GM19468 (cell line): ENCODE measurements around the gene PLEKHM1.

Experiments
- ATAC-seq: cut with Tn5 transposase; IDR thresholded peaks from one replicate; pipeline ENCODE4 v1.9.1; 2021; ENCODE audit warnings: mild to moderate bottlenecking, moderate library complexity, moderate number of reproducible peaks; ENCODE audit not compliant: unreplicated experiment; ENCODE audit errors: extremely low read depth

PLEKHM1 gene

GRCh38 chr17:45429339-45430005 lies 61.0 kb downstream of the PLEKHM1 start:
- ATAC-seq, result no peak

DNA sequence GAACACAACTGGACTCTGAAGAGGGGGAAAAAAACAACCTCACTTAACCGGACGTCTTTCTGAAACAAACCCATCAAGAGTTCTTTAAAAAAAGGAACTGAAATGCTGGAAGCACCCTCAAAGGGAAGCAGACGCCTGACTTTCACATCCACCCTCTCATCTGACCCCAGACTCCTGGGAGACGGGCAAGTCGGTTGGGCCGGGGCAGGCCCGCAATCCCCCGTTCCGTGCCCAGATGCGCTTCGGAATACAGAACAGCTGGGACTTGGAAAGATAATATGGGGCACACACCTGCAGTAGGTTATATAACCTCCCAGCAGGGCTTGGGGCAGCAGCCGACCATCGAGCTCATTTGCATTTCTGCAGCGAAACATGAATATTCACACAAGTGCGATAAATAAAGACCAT lies 61.6 kb downstream of the PLEKHM1 start:
- no peak for ATAC-seq

GRCh38 chr17:45428050-45428617 lies 62.4 kb downstream of the PLEKHM1 start:
- peak; percentile 63 for ATAC-seq

GRCh38 chr17:45427181-45427835 lies 63.2 kb downstream of the PLEKHM1 start:
- ATAC-seq, result no peak

GRCh38 chr17:45426561-45426960 lies 64.0 kb downstream of the PLEKHM1 start:
- no peak for ATAC-seq

GRCh38 chr17:45425984-45426413 lies 64.5 kb downstream of the PLEKHM1 start:
- no peak for ATAC-seq

- ATAC-seq, result no peak
Observed at GRCh38 chr17:45425125-45425983, 65.2 kb downstream of the PLEKHM1 start.

GRCh38 chr17:45424769-45425124 lies 65.8 kb downstream of the PLEKHM1 start:
- no peak for ATAC-seq

DNA sequence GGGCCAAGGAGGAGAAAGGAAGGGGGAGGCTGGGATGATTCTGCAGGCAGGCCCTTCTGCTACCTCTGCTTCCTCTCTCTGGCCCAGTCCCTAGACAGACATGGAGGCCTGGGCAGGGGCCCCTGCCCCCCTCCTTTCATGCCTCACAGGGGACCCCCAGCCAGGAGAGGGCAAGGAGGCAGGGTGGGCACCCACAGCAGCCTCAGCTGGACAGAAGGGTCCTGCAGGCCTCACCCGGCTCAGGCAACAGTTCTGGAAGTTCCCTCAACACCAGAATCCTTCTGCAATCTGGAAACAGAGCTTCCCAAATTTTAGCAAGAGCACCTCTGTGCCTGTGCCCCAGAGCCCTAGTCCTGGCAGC lies 66.6 kb downstream of the PLEKHM1 start:
- no peak for ATAC-seq

- ATAC-seq, result no peak
Observed at GRCh38 chr17:45423304-45423974, 67.1 kb downstream of the PLEKHM1 start.

GRCh38 chr17:45414990-45415881 lies 75.3 kb downstream of the PLEKHM1 start:
- no peak for ATAC-seq

- no peak for ATAC-seq
Observed at GRCh38 chr17:45413498-45413923, 77.0 kb downstream of the PLEKHM1 start.

GRCh38 chr17:45411348-45412105 lies 79.0 kb downstream of the PLEKHM1 start:
- ATAC-seq, result no peak

GRCh38 chr17:45410144-45411091 lies 80.1 kb downstream of the PLEKHM1 start:
- no peak for ATAC-seq

DNA sequence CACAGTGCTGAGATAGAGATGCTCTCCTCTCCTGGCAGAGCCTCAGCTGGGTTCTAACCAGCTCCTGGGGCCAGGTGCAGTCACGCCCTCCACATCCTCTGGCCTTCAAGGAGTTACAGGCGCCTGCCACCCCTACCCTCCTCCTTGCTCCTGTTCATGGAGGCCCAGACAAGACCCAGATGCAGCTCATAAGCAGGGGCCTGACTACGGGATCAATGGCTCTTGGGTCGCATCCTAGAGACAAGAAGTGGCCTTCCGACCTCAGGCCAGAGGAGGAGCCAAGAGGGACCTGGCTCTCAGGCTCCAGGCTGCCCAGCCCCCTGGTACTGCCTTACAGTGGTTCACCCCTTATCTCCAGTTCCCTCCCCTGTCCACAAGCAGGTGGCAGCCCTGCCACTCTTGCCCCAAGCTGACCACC lies 80.9 kb downstream of the PLEKHM1 start:
- no peak for ATAC-seq

DNA sequence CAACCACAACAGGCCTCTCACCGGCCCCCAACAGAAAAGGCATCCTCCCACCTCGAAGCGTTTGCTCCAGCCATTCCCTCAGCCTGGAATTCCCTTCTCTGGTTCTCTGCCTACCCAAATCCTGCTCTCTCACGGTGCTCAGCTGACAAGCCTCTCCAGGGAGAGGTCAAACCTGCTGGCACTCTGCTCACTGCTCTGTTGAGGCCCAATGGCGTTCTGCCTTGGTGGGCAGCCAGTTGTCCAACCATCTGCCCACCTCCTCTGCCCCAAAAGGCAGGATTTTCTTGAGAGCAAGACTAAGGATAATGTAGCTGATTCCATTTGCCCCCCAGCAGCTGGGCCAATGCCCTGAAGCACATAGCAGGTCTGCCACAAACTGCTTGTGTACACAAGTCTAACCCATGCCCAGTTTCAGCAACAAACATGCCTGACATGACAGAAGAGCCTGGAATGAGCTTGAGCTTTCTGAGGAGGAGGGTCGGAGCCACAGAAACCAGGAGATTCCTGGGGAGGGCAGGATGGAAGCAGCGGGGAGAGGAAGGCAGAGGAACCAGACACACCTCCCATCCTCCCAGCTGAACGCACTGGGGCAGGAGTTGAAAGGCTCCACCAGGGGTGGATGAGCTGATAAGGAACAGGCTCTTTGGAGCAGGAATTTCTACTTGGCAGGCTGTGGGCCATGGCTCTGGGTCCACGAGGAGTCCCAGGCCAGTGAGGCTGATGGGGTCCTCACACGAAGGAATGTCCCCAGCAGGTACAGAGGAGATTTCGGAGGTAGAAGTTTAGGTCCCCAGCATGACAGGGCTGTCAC lies 81.7 kb downstream of the PLEKHM1 start:
- no peak for ATAC-seq

DNA sequence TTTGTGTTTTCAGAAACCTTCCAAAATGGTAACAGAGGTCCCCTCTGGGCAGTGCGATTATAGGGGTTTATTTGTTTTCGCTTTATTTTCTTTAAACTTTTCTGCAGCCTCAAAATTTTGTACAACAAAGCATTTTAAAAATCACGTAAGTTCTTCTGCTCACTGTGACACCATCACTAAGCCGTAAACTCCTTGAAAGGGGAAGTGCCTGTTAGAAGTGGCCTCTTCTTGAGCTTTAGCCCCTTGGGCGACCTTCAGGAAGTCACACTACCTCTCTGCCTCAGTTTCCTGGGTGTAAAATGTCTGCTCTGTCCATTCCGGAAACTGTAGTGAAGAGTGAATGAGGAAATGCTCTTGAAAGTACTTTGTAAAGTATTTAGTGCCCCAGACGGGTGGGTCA lies 84.4 kb downstream of the PLEKHM1 start:
- ATAC-seq, result no peak
